Sciatic nerve (tissue), 2 donors: Measurements from ENCODE around the gene EPS15. TPM values are rescaled to one million over a fixed set of nuclear protein-coding genes. Genes with fewer than 3 reads are reported as not detected.

Experiments used
- ATAC-seq: fragments of 200-7000 bp; cut with Tn5 transposase; one replicate; pipeline ENCODE4 v1.9.1; 2020; ENCODE audit warnings: mild to moderate bottlenecking, moderate library complexity
- DNase-seq: peaks from one replicate; pipeline ENCODE4 v3.0.0-alpha.2; 2020; ENCODE audit warnings: low spot score
- intact Hi-C: fragments of 100-400 bp; cut with DNase I; formaldehyde crosslinking; loops from one replicate; pipeline ENCODE4 v1.14.2; 2022
- total RNA-seq: library from RNA; stranded (reverse); fragmentation: NEBNext Ultra II Directional; extraction: Animal tissue kit (Norgen Biotek cat#: 25700); gene quantifications from one replicate; pipeline ENCODE4 v1.2.1, GENCODE V29; 2021
- donor health status: DM: no; HTN: no; CAD: no.
- donor health status: DM: no; HTN: no; CAD: no.

Gene EPS15
- total RNA-seq, 1 donor from 2014 or later, result 119 TPM

- no peak for ATAC-seq
- no peak for DNase-seq
These were observed 164.7 kb downstream of the EPS15 start for GRCh38 chr1:51354416-51354815.

GRCh38 chr1:51351907-51352306 lies 167.2 kb downstream of the EPS15 start:
- DNase-seq, result no peak
- no peak for ATAC-seq
- intact Hi-C loops, result no loop called here

More at GRCh38 chr1:51354416-51354815, 164.7 kb downstream of the EPS15 start:
- intact Hi-C loops, result no loop called here

GRCh38 chr1:51349862-51350261 lies 169.2 kb downstream of the EPS15 start:
- no peak for ATAC-seq
- intact Hi-C loops, result no loop called here
- no peak for DNase-seq

GRCh38 chr1:51348147-51348527 lies 170.9 kb downstream of the EPS15 start:
- intact Hi-C loops, result no loop called here
- no peak for DNase-seq
- ATAC-seq, result no peak

- DNase-seq (no peak), ATAC-seq (no peak)
- intact Hi-C loops, result no loop called here
These were observed 171.5 kb downstream of the EPS15 start for GRCh38 chr1:51347398-51348146.

- no peak for ATAC-seq
These were observed 172.8 kb downstream of the EPS15 start for GRCh38 chr1:51346086-51346942.

GRCh38 chr1:51345300-51345687 lies 173.8 kb downstream of the EPS15 start:
- intact Hi-C loops, result no loop called here
- ATAC-seq, result peak; percentile 43
- DNase-seq, result peak; percentile 47

More at GRCh38 chr1:51346086-51346942, 172.8 kb downstream of the EPS15 start:
- peak; percentile 26 for DNase-seq
- intact Hi-C loops, result no loop called here

- intact Hi-C loops, result no loop called here
- no peak for ATAC-seq
These were observed 174.3 kb downstream of the EPS15 start for GRCh38 chr1:51344602-51345299.

GRCh38 chr1:51344276-51344601 lies 174.8 kb downstream of the EPS15 start:
- ATAC-seq (no peak), DNase-seq (no peak)
- intact Hi-C loops, result no loop called here

More at GRCh38 chr1:51344602-51345299, 174.3 kb downstream of the EPS15 start:
- peak; percentile 43 for DNase-seq

- intact Hi-C loops, result no loop called here
- no peak for ATAC-seq
- DNase-seq, result peak; percentile 30
These were observed 175.4 kb downstream of the EPS15 start for GRCh38 chr1:51343624-51344023.

- peak; percentile 45 for DNase-seq
- no peak for ATAC-seq
- intact Hi-C loops, result no loop called here
These were observed 176.4 kb downstream of the EPS15 start for GRCh38 chr1:51342591-51343206.

GRCh38 chr1:51341876-51342496 lies 177.1 kb downstream of the EPS15 start:
- ATAC-seq (no peak), DNase-seq (no peak)
- intact Hi-C loops, result no loop called here

- DNase-seq, result no peak
- ATAC-seq, result no peak
- intact Hi-C loops, result no loop called here
These were observed 178.7 kb downstream of the EPS15 start for GRCh38 chr1:51340380-51340779.

- DNase-seq (no peak), ATAC-seq (no peak)
- intact Hi-C loops, result no loop called here
These were observed 182.4 kb downstream of the EPS15 start for GRCh38 chr1:51336711-51337110.

GRCh38 chr1:51336004-51336403 lies 183.1 kb downstream of the EPS15 start:
- DNase-seq (no peak), ATAC-seq (no peak)
- intact Hi-C loops, result no loop called here

GRCh38 chr1:51331206-51332100 lies 187.6 kb downstream of the EPS15 start:
- DNase-seq (peak; percentile 48), ATAC-seq (peak; percentile 64)
- intact Hi-C loops, result no loop called here

GRCh38 chr1:51330331-51331201 lies 188.5 kb downstream of the EPS15 start, which contains the start of gene TTC39A:
TSS of gene TTC39A (minus strand) at chr1:51330562. CDS start at chr1:51330477, 85 bp downstream.
- intact Hi-C loops, result no loop called here
- DNase-seq (peak; percentile 33), ATAC-seq (peak; percentile 29)
